GM12891 (cell line): Measurements from ENCODE around the gene PNRC2.

Experiments used
- POLR2A ChIP-seq: IDR thresholded peaks from 2 replicates; pipeline ENCODE4 v1.6.1; 2011; ENCODE audit warnings: low read depth, low read length, control low read depth
- POLR2AphosphoS5 ChIP-seq: IDR thresholded peaks from 2 replicates; pipeline ENCODE4 v1.6.1; 2011; ENCODE audit warnings: low read depth, low read length, control low read depth
- SPI1 ChIP-seq: IDR thresholded peaks from 2 replicates; pipeline ENCODE4 v1.6.1; 2011; ENCODE audit warnings: low read depth, low read length, control low read depth

DNA sequence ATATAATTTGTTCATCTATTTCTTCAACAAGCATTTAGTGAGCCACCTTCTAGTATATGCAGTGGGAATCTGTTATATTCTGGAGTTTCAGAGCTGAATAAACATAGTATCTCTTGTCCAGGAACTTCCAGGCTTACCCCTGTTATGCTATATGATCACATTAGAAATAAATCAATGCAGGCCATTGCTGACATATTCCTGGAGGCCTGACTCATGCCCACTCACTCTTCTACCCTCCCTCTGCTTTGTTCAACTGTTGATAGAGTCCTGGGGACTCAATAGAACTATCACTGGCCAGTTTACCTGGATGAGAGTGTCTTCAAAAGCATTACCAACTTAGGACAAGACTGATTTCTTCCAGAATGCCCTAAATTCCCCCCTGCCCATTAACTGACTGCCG is 49.8 kb downstream of the PNRC2 start:
- TF ChIP-seq POLR2AphosphoS5 (no peak), POLR2A (no peak), SPI1 (no peak)
